Osteocyte (in vitro differentiated cells): Measurements from ENCODE around the gene WNK2. TPM values are rescaled to one million over a fixed set of nuclear protein-coding genes. Genes with fewer than 3 reads are reported as not detected.
A peak's percentile ranks its signal among the peaks of the same experiment; 100 is the strongest.
"Not testable (repeated sequence)": the region's sequence is repeated elsewhere in the genome, so short reads cannot be mapped to it uniquely, and the experiment has no call there.

Experiments
- DNase-seq: peaks from one replicate; pipeline ENCODE4 v3.0.0; 2021; ENCODE audit warnings: mixed read lengths; ENCODE audit not compliant: unreplicated experiment; ENCODE audit errors: extremely low spot score
- H3K27ac Mint-ChIP-seq: one replicate; pipeline ENCODE4 v1.8.0; 2021; ENCODE audit warnings: mild to moderate bottlenecking, mixed read lengths; ENCODE audit not compliant: unreplicated experiment
- H3K27me3 Mint-ChIP-seq: one replicate; pipeline ENCODE4 v1.8.0; 2021; ENCODE audit warnings: mixed read lengths; ENCODE audit not compliant: unreplicated experiment
- H3K36me3 Mint-ChIP-seq: one replicate; pipeline ENCODE4 v1.8.0; 2021; ENCODE audit warnings: mixed read lengths; ENCODE audit not compliant: unreplicated experiment
- H3K4me1 Mint-ChIP-seq: one replicate; pipeline ENCODE4 v1.8.0; 2021; ENCODE audit warnings: mixed read lengths; ENCODE audit not compliant: unreplicated experiment
- H3K4me3 Mint-ChIP-seq: one replicate; pipeline ENCODE4 v1.8.0; 2021; ENCODE audit warnings: mild to moderate bottlenecking, moderate library complexity, mixed read lengths; ENCODE audit not compliant: unreplicated experiment
- H3K9me3 Mint-ChIP-seq: one replicate; pipeline ENCODE4 v1.8.0; 2021; ENCODE audit warnings: mixed read lengths; ENCODE audit not compliant: unreplicated experiment
- total RNA-seq: library from RNA; stranded (reverse); gene quantifications from 2 replicates; pipeline ENCODE4 v1.2.1, GENCODE V29; 2021
- TF ChIP-seq, protein P1 (sequence below): fragments of 200-600 bp; sonication (generic); IDR thresholded peaks from 2 replicates; pipeline ENCODE4 v1.5.0; 2021; ENCODE audit warnings: antibody characterized with exemption, mild to moderate bottlenecking, moderate library complexity

WNK2 gene
- total RNA-seq, 1 donor from 2014 or later = not detected

DNA sequence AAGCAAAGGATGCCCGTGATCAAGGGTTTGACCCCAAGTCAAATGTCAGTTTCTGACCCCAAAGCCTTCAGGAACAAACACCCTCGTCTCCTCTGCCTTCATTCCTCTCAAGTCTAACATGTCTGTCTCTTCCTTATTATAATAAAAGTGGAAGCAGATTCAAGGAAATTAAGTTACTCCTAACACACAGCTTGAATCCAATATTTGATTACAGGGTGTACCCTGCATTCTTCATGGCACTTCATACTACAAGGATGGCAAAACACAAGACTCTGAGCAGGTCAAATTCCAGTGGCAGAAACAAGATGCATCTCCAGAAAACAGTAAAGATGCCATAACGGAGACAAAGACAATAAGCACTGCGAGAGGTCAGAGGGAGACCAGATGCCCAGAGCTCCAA lies 148.4 kb downstream of the WNK2 start:
- no peaks in the 10 kb centered on the region for H3K4me1 Mint-ChIP-seq
- peaks cover 2% of the 10 kb centered on the region for H3K9me3 Mint-ChIP-seq
- no peak overlapping the region for H3K27ac Mint-ChIP-seq
- no peaks in the 10 kb centered on the region for H3K36me3 Mint-ChIP-seq
- H3K4me3 Mint-ChIP-seq = no peak overlapping the region
- DNase-seq = no peak
- TF ChIP-seq, protein P1, sequence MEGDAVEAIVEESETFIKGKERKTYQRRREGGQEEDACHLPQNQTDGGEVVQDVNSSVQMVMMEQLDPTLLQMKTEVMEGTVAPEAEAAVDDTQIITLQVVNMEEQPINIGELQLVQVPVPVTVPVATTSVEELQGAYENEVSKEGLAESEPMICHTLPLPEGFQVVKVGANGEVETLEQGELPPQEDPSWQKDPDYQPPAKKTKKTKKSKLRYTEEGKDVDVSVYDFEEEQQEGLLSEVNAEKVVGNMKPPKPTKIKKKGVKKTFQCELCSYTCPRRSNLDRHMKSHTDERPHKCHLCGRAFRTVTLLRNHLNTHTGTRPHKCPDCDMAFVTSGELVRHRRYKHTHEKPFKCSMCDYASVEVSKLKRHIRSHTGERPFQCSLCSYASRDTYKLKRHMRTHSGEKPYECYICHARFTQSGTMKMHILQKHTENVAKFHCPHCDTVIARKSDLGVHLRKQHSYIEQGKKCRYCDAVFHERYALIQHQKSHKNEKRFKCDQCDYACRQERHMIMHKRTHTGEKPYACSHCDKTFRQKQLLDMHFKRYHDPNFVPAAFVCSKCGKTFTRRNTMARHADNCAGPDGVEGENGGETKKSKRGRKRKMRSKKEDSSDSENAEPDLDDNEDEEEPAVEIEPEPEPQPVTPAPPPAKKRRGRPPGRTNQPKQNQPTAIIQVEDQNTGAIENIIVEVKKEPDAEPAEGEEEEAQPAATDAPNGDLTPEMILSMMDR = no peak
- H3K27me3 Mint-ChIP-seq = peaks cover 12% of the 10 kb centered on the region

DNA sequence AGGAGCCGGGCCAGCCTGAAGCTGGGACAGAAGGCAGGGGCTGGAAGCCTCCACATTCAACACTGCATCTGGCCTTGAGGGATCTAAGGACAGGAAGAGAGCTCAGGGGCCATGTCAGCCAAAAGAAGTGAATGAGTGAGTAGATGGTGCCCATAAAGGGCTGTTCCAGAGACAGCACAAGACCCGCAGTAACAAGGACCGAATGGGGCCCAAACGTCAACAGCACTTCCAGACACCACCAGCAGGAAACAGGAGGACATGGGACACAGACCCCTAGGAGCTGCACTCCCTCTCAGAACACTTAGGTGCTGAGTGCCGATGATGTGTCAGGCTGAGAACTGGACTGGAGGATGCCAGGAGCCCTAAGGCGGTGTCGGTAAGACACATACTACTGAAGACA lies 152.8 kb downstream of the WNK2 start:
- DNase-seq = peak; percentile 79
- peaks cover 10% of the 10 kb centered on the region for H3K9me3 Mint-ChIP-seq
- H3K27ac Mint-ChIP-seq = no peak overlapping the region
- H3K36me3 Mint-ChIP-seq = no peaks in the 10 kb centered on the region
- peaks cover 16% of the 10 kb centered on the region for H3K27me3 Mint-ChIP-seq
- TF ChIP-seq, protein P1 = no peak
- H3K4me1 Mint-ChIP-seq = no peaks in the 10 kb centered on the region
- no peak overlapping the region for H3K4me3 Mint-ChIP-seq

DNA sequence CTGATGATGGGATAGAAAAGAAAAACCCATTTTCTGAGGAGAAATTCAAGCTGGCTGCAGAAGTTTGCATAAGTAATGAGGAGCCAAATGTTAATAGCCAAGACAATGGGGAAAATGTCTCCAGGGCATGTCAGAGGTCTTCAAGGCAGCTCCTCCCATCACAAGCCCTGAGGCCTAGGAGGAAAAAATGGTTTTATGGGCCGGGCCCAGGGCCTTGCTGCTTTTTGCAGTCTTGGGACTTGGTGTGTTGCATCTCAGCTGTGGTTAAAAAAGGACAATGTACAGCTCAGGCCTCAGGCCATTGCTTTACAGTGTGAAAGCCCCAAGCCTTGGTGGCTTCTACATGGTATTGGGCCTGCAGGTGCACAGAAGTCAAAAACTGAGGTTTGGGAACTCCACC lies 154.3 kb downstream of the WNK2 start:
- H3K27me3 Mint-ChIP-seq, H3K9me3 Mint-ChIP-seq, H3K27ac Mint-ChIP-seq, H3K4me3 Mint-ChIP-seq, H3K36me3 Mint-ChIP-seq, H3K4me1 Mint-ChIP-seq: not testable (repeated sequence)
- peak; percentile 49 for DNase-seq

DNA sequence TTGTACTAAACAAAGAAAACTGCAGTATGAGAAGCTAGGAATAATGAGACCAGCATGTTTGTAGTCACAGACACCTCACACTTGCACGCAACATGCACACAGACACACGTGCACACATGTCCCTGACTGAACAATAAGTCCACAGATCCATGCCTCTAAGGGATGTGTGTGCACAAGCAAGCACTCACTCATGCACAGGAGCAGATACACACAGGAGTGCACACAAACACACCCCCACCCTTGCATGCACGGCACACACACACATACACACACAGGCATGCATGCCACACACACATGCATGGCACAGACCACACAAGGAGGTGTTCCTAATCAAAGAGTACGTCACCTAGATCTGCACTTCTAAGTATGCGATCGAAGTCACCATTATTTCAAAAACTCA lies 156.2 kb downstream of the WNK2 start:
- no peaks in the 10 kb centered on the region for H3K4me1 Mint-ChIP-seq
- peaks cover 22% of the 10 kb centered on the region for H3K27me3 Mint-ChIP-seq
- peaks cover 10% of the 10 kb centered on the region for H3K9me3 Mint-ChIP-seq
- DNase-seq = peak; percentile 69
- H3K36me3 Mint-ChIP-seq = no peaks in the 10 kb centered on the region
- H3K4me3 Mint-ChIP-seq = no peak overlapping the region
- TF ChIP-seq, protein P1 = no peak
- no peak overlapping the region for H3K27ac Mint-ChIP-seq

DNA sequence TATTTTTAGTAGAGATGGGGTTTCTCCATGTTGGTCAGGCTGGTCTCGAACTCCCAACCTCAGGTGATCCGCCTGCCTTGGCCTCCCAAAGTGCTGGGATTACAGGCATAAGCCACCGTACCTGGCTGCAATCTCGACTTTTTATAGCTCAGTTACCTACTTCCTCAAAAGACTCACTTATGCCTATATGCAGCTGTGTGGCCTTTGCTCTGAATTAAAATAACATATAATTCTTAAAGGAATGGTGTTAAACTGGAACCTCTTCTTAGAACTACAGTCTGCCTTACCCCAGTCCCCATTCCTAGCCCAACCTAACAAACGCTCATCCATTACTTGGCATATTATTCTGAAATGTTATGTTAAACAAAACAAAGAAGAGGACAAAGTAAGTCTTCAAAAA lies 157.9 kb downstream of the WNK2 start:
- not testable (repeated sequence) for H3K9me3 Mint-ChIP-seq, DNase-seq, H3K27ac Mint-ChIP-seq, H3K4me3 Mint-ChIP-seq, H3K4me1 Mint-ChIP-seq, H3K36me3 Mint-ChIP-seq
- H3K27me3 Mint-ChIP-seq = peaks cover 33% of the 10 kb centered on the region

DNA sequence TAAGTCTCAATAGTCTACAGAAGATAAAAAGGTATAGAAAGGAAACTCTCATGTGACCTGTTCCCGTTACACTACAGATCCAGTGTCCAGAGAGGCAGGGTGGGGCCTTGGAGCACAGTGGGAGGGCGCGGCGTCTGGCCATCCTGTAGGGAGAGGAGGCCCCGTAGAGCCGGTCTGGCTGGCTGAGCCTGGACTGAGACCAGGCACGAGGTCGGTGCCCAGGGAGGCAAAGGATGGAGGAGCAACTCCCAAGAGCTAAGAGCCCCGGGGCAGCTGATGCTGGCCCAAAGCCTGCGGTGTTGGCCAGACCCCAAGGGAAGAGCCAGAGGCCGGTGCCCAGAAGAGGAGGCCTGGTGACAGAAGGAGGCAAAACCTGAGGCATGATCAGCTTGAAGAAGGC lies 158.5 kb downstream of the WNK2 start:
- not testable (repeated sequence) for H3K36me3 Mint-ChIP-seq, H3K9me3 Mint-ChIP-seq, H3K4me3 Mint-ChIP-seq, H3K4me1 Mint-ChIP-seq, H3K27ac Mint-ChIP-seq
- H3K27me3 Mint-ChIP-seq = peaks cover 39% of the 10 kb centered on the region
- peak; percentile 73 for DNase-seq

DNA sequence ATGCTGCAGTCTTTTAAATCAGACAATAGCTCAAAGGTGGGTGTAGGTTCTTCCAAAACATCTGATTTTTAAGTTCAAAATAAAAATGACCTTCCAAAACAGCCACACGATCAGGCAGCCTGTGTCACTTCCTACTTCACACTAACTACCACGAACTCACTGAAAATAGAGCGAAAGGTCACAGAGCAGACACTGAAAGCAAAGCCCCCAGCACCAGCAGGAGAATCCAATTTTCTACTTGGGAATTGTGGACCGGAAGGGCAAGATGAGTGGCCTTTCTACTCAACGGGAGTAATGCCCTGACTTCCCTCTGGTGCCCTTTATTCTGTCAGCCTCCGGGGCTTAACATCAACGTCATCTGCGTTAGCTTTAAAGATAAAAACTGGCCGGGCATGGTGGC lies 159.7 kb downstream of the WNK2 start:
- H3K27ac Mint-ChIP-seq = no peak overlapping the region
- peaks cover 8% of the 10 kb centered on the region for H3K4me1 Mint-ChIP-seq
- TF ChIP-seq, protein P1 = no peak
- DNase-seq = peak; percentile 36
- no peaks in the 10 kb centered on the region for H3K36me3 Mint-ChIP-seq
- peaks cover 51% of the 10 kb centered on the region for H3K27me3 Mint-ChIP-seq
- H3K4me3 Mint-ChIP-seq = no peak overlapping the region
- no peaks in the 10 kb centered on the region for H3K9me3 Mint-ChIP-seq
